A172 (cell line): ENCODE data around the gene NTM. TPM values are rescaled to one million over a fixed set of nuclear protein-coding genes. Genes with fewer than 3 reads are reported as not detected.

Source experiments
- DNase-seq: peaks from one replicate; pipeline ENCODE4 v3.0.0-alpha.2; 2015; ENCODE audit warnings: low spot score
- total RNA-seq: library from RNA; depleted of rRNA; stranded (reverse); fragments of >200 nt; shearing (Covaris generic); gene quantifications from 2 replicates; pipeline ENCODE4 v1.2.3, GENCODE V29; 2014

NTM gene
- total RNA-seq, 1 experiment from 2014 or later = 1.4 TPM

- DNase-seq = peak; percentile 53
Measured at GRCh38 chr11:131767421-131767820, 397.0 kb downstream of the NTM start.

DNA sequence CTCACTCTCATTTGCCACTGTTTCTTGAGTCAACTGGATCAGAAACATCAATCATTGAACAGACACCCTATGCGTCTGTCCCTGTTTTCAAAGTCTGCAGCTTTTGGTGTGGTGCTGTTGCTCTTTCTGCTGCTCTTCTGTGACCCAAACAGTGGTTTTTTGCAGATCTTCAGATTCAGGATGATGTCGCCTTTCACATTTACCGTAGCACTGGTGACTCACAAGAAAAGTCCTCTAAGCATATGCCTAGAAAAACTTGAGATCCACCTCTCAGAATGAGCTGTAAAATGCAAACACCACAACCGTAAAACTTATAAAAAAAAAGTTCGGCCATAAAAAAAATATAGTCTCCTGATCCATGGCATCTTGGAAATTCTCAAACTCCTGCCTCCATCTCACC lies 400.4 kb downstream of the NTM start:
- DNase-seq = no peak

DNA sequence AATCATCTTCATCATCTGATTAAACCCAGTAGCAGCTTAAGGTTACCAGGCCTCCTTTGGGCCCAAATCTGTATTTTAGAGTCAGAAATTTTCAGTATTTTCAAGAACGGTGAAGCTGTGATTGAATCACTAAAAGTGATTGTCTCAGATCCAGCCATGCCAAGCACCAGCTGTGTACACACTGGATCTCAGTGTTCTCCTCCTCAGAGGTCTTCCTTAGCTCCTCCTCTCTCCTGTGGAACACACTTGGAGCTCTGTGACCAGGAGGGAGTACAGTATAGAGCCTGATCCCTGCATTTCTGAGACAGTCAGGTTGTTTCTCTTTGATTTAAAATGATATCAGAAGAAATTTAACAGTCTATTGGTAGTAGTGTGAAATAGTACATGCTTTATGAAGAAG lies 401.1 kb downstream of the NTM start:
- no peak for DNase-seq

GRCh38 chr11:131773626-131774025 lies 403.2 kb downstream of the NTM start:
- no peak for DNase-seq

DNA sequence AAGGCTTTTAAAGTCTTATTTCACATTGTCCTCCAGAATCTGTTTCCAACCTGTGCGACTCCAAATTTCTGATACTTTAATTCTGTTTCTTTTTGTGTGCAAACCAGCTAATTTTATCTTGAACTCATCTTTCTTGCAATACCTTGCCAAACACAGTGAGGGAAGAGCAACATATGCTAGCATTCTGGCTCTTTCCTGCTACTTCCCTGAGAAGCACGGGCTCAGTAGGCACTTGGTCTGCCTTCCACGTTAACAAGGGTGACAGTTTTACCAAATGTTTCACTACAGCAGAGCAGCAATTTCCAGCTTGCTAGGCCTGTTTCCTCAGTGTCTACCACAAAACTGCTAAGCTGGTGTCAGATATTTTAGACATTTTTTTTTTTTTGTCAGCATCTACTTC lies 405.8 kb downstream of the NTM start:
- DNase-seq = no peak

- no peak for DNase-seq
Measured at GRCh38 chr11:131785801-131786200, 415.4 kb downstream of the NTM start.

- DNase-seq = no peak
Measured at GRCh38 chr11:131787119-131787518, 416.7 kb downstream of the NTM start.

DNA sequence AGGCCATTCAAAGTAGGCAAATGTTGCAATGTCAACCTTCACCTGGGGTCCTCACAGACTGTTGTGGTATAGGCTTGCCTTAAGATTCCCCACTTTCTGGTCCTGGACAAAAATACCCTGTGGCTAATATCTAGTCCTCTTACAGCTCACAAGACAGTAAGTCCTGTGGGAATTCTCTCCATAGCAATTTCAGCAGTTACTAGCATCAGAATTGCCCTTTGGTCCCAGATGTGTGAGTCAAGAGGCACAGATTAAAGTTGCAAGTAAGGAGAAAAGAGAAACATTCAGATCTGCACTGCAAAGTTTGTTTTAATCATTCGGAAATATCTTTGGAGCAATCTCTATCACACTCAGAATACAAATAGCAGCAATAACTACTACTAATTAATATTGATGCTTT lies 420.2 kb downstream of the NTM start:
- DNase-seq = no peak

- DNase-seq = no peak
Measured at GRCh38 chr11:131792243-131792642, 421.8 kb downstream of the NTM start.

- no peak for DNase-seq
Measured at GRCh38 chr11:131796089-131796488, 425.7 kb downstream of the NTM start.

GRCh38 chr11:131796541-131796940 lies 426.1 kb downstream of the NTM start:
- DNase-seq = no peak

- no peak for DNase-seq
Measured at GRCh38 chr11:131800452-131800851, 430.0 kb downstream of the NTM start.

GRCh38 chr11:131802440-131803115 lies 432.2 kb downstream of the NTM start:
- DNase-seq = no peak

DNA sequence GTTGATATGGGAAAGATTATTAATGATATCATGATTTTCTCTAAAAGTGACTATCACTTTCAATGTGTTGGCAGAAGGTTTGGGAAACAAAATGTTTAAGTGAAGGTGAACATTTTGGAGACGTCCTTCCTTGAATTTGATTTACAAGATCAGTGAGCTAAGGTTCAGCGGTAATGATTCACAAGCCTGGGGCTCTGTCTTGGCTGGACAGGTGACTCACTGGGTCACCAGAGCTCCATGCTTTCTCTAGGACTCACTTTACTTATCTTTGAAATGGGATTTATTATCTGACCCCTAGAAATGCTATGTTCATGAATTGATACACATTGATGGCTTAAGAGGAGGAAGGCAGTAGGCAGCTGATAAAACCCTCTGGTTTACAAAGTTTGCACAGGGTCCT lies 437.5 kb downstream of the NTM start:
- no peak for DNase-seq

DNA sequence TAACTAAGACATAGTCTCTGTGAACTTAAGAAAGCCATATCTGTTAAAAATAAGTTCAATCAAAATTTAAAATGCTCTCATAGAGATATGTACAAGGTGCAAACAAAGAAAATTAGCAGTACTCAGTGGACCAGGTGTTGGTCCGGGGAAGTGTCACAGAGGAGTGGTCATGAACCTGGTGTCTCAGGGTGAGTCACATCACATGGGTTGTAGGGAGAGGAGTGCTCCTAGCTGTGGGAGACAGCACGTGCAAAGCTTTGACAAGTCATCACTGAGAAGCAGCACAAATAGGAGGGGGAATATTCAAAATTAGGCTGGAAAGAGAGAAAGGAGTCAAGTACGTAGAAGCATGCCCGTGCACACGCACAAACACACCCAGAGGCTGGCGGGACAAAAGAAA lies 438.1 kb downstream of the NTM start:
- DNase-seq = peak; percentile 8

DNA sequence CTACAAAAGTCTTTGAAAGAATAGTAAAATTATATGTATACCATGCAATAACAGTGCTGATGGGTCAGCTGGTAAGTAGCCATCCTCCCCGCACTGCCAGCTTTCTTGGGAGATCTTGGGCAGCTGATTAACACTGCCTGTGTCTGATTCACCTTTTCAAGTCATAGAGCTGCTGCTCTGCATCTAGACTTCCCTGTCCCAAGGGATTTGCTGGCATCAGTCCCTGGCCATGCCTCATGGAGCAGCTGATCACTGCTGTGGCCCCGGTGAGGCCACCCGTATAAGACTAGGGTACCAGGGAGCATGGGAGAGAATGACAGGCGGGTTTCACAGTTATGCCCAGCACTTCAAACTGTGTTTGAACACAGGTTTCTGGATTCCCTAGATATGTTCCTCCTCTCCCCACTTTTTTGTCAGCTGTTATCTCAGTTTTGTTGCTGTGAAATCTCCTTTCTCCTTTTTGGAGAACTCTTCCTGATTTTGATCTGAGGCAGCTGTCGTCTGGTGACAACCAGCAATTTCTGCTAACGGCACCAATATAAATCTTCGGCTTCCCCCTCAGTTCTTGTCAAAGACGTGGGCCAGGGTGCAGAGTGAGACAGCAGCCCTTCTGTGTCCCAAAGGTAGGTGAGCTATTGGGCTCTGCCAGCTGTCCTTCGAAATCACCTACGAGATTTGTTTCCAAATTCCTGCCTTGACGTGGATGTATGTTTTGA lies 438.9 kb downstream of the NTM start:
- peak; percentile 13 for DNase-seq

DNA sequence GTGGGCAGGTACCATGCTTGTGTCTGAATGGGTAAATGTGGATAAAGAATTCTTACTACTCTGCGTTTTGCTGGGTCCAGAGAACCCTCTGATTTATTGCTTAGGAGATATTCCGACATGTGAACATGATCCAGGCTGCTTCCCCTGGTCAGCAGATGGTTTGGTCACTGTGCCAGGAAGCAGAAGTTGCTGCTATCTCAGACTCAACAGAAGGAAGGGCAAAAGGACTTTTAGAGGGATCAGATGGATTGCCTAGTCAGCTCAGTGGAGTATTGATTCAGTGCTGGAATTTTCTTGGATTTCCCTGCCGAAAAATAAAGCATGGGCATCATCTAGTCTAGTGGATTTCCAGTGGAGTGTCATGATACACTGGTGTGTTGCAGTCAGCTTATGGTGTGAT lies 440.1 kb downstream of the NTM start:
- DNase-seq = no peak

DNA sequence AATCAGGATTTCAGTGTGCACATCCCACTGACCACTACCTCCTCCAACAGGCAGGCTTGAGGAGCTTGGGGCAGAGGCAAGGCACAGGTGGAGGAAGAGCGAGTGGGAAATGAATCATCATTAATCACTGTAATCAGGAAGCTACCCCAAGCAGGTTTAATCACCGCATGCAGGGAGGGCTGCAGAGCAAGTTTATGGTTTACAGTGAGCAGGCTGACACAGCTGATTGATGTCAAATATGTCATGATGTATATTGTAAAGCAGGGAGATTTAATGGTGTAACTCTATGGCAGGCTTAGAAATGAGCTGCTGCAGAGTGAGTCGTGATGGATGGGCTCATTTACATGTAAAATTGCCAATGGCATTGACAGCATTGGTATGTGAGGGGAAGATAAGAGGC lies 441.0 kb downstream of the NTM start:
- DNase-seq = peak; percentile 43

GRCh38 chr11:131814108-131814507 lies 443.7 kb downstream of the NTM start:
- DNase-seq = no peak

GRCh38 chr11:131815590-131815989 lies 445.2 kb downstream of the NTM start:
- no peak for DNase-seq

DNA sequence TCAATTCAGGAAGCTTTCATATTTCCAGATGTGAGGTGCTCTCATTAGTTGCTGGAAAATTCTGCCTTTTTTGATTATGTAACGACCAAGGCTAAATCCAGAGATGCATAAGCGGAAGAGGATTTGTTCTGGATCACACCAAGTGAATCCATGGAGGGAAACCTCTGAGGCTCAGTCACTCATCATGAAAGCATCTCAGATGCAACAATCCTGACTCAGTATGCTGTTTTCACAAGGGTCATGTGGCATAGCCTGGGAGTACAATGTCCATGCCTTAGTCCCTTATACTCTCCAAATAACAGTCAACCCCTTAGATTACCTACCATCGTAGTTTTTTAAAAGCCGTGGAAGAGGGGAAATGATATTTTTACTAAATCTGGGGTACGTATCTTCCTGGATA lies 445.6 kb downstream of the NTM start:
- DNase-seq = no peak

DNA sequence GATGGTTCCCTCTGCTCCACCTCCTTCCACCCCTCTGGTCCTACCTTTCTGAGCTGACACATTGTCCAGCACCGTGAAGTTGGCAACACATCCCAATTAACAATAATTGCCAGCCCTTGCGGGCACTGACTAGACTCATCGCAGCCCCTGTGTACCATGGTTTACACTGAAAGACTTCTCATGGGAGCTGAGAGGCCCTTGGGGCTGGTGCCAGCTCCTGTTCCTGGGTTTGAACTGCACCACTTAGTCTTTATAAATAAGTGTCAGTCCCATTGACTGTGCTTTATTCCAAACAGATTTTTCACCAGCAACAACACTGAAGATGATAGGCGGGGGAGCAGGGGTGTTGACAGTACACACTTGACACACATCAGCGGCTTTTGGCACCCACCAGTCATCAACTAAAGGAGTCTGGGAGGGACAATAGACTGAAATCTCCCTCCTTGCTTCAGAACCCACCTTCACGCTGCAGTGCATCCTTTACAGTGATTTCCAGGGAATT lies 447.3 kb downstream of the NTM start:
- no peak for DNase-seq

DNA sequence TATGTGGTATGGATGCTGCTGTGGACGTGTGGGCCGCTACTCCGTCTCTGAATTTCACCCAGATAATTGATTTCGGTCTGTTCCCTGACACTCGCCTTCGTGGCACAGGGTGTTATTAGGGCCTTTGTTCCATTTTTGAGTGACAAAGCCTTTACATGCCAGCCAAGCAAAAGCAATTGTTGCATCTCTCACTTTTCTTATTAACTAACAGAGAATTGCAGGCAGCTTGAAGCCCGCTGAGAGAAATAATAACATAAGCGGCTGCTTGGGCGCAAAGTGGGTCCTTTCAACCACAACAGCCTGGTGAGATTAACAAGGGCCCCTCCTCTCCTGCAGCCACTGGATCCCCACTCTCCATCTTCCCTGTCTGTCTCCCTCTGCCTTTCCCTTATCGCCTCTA lies 449.4 kb downstream of the NTM start:
- DNase-seq = no peak

GRCh38 chr11:131822506-131822905 lies 452.1 kb downstream of the NTM start:
- DNase-seq = no peak
